Thymus (tissue), 11 donors: ENCODE data around the gene ODF2L. TPM values are rescaled to one million over a fixed set of nuclear protein-coding genes. Genes with fewer than 3 reads are reported as not detected.

Experiments
- DNase-seq, 9 donors: peaks; one replicate each; pipeline ENCODE4 v3.0.0-alpha.2; 2013; ENCODE audit warnings: low spot score in 9 of 9, low read depth in 6 of 9, missing footprints in 1 of 9
- H3K27ac ChIP-seq, 2 donors: one replicate each; pipeline ENCODE4 v1.5.1; 2013; ENCODE audit warnings: control low read depth in 1 of 2, low read depth in 1 of 2, low read length in 1 of 2, mild to moderate bottlenecking in 1 of 2, moderate library complexity in 1 of 2
- H3K27me3 ChIP-seq, 2 donors: one replicate each; pipeline ENCODE4 v1.5.1; 2013; ENCODE audit warnings: low read length in 1 of 2; ENCODE audit not compliant: control insufficient read depth in 2 of 2, insufficient read depth in 1 of 2
- H3K36me3 ChIP-seq, 2 donors: one replicate each; pipeline ENCODE4 v1.5.1; 2013; ENCODE audit warnings: low read length in 1 of 2, mild to moderate bottlenecking in 1 of 2, moderate library complexity in 1 of 2; ENCODE audit not compliant: control insufficient read depth in 2 of 2, insufficient read depth in 2 of 2
- H3K4me1 ChIP-seq, 2 donors: one replicate each; pipeline ENCODE4 v1.5.1; 2013; ENCODE audit warnings: low read length in 2 of 2; ENCODE audit not compliant: control insufficient read depth in 2 of 2, insufficient read depth in 2 of 2
- H3K4me3 ChIP-seq, 2 donors: one replicate each; pipeline ENCODE4 v1.5.1; 2013; ENCODE audit warnings: low read length in 2 of 2, control low read depth in 1 of 2, mild to moderate bottlenecking in 1 of 2
- H3K9me3 ChIP-seq, 2 donors: one replicate each; pipeline ENCODE4 v1.5.1; 2013; ENCODE audit warnings: low read length in 1 of 2, mild to moderate bottlenecking in 1 of 2; ENCODE audit not compliant: control insufficient read depth in 2 of 2, insufficient read depth in 1 of 2
- WGBS: extraction: QIAGEN DNeasy Blood & Tissue Kit; methylation state at CpG from one replicate; pipeline ENCODE4 v1.1.7; 2013; 5-methylcytosine and 5-hydroxymethylcytosine counted together
- polyA plus RNA-seq: library from polyadenylated mRNA; stranded (reverse); fragments of 200-250 nt; gene quantifications from one replicate; pipeline ENCODE4 v1.2.3, GENCODE V29; 2013
- total RNA-seq: library from RNA; stranded (reverse); fragments of 120-200 nt; gene quantifications from one replicate; pipeline ENCODE4 v1.2.4, GENCODE V29; 2013
- donor health status: healthy.

ODF2L gene
- total and polyA plus RNA-seq, 2 donors = 38.8 to 131 TPM

DNA sequence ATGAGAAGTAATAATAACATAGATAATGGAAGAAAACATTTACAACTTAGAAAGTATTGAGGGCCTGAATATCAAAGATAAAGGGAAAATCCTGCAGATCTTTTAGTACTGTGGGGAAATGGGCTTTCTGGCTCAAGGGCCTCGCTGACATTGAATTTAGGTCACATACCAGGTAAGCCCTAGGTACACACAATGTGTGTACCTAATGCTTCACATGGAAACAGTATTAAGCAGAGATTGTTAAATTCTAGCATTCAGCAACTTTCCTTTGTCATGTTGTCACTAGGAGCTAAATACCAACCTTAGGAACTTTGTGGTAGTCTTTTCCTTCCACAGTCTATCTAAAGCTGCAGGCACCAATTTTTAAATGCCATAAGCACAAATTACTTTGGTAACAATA is 49.7 kb downstream of the ODF2L start:
- Histone ChIP-seq H3K9me3 (no peaks in the 10 kb centered on the region), H3K36me3 (no peaks in the 10 kb centered on the region), H3K27ac (no peak overlapping the region), H3K27me3 (no peaks in the 10 kb centered on the region), H3K4me1 (no peaks in the 10 kb centered on the region), H3K4me3 (no peak overlapping the region)
- WGBS = 93% methylated on average over 1 of the region's 1 CpG
- no peak for DNase-seq

DNA sequence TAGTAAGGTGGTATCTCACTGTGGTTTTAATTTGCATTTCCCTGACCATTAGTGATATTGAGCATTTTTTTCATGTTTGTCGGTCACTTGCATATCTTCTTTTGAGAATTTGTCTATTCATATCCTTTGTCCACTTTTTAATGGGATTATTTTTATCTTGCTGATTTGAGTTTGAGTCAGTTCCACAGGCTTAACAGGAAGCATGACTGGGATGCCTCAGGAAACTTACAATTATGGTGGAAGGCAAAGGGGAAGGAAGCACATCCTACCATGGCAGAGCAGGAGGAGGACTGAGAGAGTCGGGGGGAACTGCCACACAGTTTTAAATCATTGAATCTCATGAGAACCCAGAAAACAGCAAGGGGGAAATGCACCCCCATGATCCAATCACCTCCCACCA is 51.1 kb downstream of the ODF2L start:
- no peak for DNase-seq
- 96% methylated on average over 2 of the region's 2 CpGs for WGBS
- Histone ChIP-seq H3K27me3 (no peaks in the 10 kb centered on the region), H3K36me3 (no peaks in the 10 kb centered on the region), H3K9me3 (no peaks in the 10 kb centered on the region), H3K4me3 (no peak overlapping the region), H3K4me1 (no peaks in the 10 kb centered on the region), H3K27ac (no peak overlapping the region)

GRCh38 chr1:86339906-86340305 is 56.2 kb downstream of the ODF2L start:
- Histone ChIP-seq H3K9me3 (no peaks in the 10 kb centered on the region), H3K36me3 (no peaks in the 10 kb centered on the region), H3K4me1 (no peaks in the 10 kb centered on the region), H3K27ac (no peak overlapping the region), H3K27me3 (no peaks in the 10 kb centered on the region), H3K4me3 (no peak overlapping the region)
- 99% methylated on average over 7 of the region's 7 CpGs for WGBS
- DNase-seq = no peak

DNA sequence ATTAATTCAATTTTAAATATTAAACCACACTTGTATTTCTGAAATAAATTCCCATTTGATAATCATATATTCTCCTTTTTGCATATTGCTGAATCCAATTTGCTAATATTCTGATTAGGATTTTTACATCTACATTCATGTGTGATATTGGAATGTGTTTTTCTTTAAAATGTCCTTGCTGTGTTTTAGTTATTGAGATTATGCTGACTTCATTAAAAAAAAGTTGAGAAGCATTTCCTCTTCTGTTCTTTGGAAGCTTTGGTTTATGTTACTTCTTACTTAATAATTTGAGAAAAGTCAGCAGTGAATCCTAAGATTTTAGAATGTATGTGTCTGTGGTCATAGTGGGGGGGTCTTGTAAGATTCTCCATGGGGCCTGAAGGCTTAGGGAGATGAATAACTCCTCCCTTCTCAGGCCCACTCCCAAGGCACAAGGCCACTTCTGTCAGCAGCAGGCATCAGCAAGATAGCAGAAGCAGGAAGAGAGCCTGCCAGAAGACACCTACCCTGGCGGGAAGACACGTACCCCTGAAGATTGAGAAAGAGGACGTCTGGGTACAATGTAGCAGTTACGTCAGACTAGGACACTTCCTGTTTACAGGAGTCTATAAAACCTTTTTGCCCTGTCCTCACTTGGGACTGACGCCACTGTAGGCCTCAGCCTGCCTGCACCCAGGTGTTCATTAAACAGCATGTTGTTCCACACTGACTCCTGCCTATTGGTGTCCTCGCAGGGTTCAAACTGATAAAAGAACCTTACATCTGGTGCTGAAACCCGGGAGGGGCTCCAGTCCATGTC is 56.9 kb downstream of the ODF2L start:
- peak in 2 of 9 donors; percentile 4 to 22 for DNase-seq
- H3K4me1 ChIP-seq = no peaks in the 10 kb centered on the region
- H3K4me3 ChIP-seq = no peak overlapping the region
- H3K36me3 ChIP-seq = no peaks in the 10 kb centered on the region
- whole genome bisulfite sequencing = 76% methylated on average over 7 of the region's 7 CpGs
- peak overlapping the region in 1 of 2 donors; percentile 49 for H3K27ac ChIP-seq
- no peaks in the 10 kb centered on the region for H3K9me3 ChIP-seq
- no peaks in the 10 kb centered on the region for H3K27me3 ChIP-seq

- H3K9me3 ChIP-seq = no peaks in the 10 kb centered on the region
- no peaks in the 10 kb centered on the region for H3K4me1 ChIP-seq
- WGBS = 99% methylated on average over 1 of the region's 1 CpG
- no peak for DNase-seq
- H3K27me3 ChIP-seq = no peaks in the 10 kb centered on the region
- no peaks in the 10 kb centered on the region for H3K36me3 ChIP-seq
- no peak overlapping the region for H3K27ac ChIP-seq
- H3K4me3 ChIP-seq = no peak overlapping the region
Observed at GRCh38 chr1:86335916-86336315, 60.2 kb downstream of the ODF2L start.

DNA sequence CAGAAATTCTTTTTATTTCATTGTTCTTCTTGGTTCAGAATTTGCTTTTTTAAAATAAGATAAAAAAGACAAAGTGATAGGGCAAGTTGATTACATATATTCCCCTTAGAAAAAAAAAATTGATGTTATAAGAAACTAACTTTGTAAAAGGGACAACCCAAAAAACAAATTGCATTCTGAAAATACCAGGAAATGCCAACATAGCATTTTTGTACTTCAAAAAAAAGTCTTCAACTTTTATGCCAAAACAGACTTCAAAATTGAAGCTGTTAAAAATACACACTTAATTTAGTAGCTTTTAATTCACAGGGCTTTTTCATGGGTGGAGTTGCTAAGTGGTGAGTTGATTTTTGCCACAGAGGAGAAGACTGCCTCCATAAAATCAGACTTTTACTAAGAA is 70.9 kb downstream of the ODF2L start:
- Histone ChIP-seq H3K27me3 (no peaks in the 10 kb centered on the region), H3K27ac (no peak overlapping the region), H3K4me3 (no peak overlapping the region), H3K9me3 (no peaks in the 10 kb centered on the region), H3K4me1 (no peaks in the 10 kb centered on the region), H3K36me3 (no peaks in the 10 kb centered on the region)
- DNase-seq = no peak

- no peaks in the 10 kb centered on the region for H3K4me1 ChIP-seq
- no peaks in the 10 kb centered on the region for H3K36me3 ChIP-seq
- DNase-seq = no peak
- WGBS = 92% methylated on average over 4 of the region's 4 CpGs
- no peak overlapping the region for H3K4me3 ChIP-seq
- H3K9me3 ChIP-seq = no peaks in the 10 kb centered on the region
- no peaks in the 10 kb centered on the region for H3K27me3 ChIP-seq
- no peak overlapping the region for H3K27ac ChIP-seq
Observed at GRCh38 chr1:86324130-86324822, 71.8 kb downstream of the ODF2L start.

DNA sequence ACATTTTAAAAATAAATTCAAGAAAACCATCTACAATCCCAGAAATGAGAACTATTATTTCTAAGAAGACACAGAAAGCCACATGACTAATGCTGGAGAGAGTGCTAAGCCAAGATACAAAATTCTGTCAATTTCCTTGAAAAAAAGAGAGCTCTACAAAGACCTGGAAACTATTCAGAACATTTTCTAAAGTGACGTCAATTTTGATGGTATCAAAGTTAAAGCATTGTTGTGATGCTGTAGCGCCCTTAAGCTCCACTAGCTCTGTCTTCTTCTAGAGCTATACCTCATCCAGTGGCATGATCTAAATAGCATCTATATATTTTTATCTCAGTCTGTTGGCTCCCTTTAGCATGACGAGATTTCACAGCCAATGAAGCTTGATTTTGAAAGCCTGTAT is 73.9 kb downstream of the ODF2L start:
- Histone ChIP-seq H3K27me3 (no peaks in the 10 kb centered on the region), H3K36me3 (no peaks in the 10 kb centered on the region), H3K27ac (no peak overlapping the region), H3K4me1 (no peaks in the 10 kb centered on the region), H3K4me3 (no peak overlapping the region), H3K9me3 (no peaks in the 10 kb centered on the region)
- DNase-seq = no peak
- 97% methylated on average over 3 of the region's 3 CpGs for WGBS

DNA sequence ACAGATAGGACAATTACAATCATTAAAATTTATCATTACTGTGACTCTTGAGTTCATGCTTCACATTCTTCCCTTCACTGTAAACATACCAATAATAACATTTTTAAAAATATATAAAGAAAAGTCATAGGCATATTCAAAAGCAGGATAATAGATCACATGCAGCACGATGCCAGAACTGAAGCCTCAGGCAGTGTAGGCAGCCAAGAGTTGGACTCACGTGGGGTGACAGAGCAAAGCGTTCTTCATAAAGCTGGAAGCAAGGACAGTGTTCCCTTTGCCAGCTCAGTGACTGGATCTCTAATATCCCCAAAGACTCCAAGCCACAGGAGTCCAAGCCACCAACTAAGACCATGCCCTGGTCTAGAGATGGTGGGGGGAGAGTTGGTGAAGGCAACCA is 77.7 kb downstream of the ODF2L start:
- Histone ChIP-seq H3K9me3 (no peaks in the 10 kb centered on the region), H3K4me3 (no peak overlapping the region), H3K27ac (no peak overlapping the region), H3K4me1 (no peaks in the 10 kb centered on the region), H3K27me3 (no peaks in the 10 kb centered on the region), H3K36me3 (no peaks in the 10 kb centered on the region)
- 96% methylated on average over 3 of the region's 3 CpGs for WGBS
- DNase-seq = no peak
